Neural cell (in vitro differentiated cells): ENCODE data around the gene COL18A1. TPM values are rescaled to one million over a fixed set of nuclear protein-coding genes. Genes with fewer than 3 reads are reported as not detected.

Source experiments
- H2AFZ ChIP-seq: fragments of 200-600, 300-800 bp; sonication (generic), shearing (Covaris generic); 2 replicates; pipeline ENCODE4 v1.6.0; 2014; ENCODE audit warnings: low read depth, mild to moderate bottlenecking, antibody characterized with exemption, low read length, moderate library complexity
- H3F3A ChIP-seq: fragments of 200-600 bp; shearing (Covaris generic); 2 replicates; pipeline ENCODE4 v1.6.1; 2016; ENCODE audit warnings: mild to moderate bottlenecking, moderate library complexity, mixed read lengths, antibody characterized with exemption, low read length; ENCODE audit not compliant: insufficient read depth, poor library complexity, severe bottlenecking
- H3K27ac ChIP-seq: fragments of 200-600, 300-800 bp; sonication (generic), shearing (Covaris generic); 2 replicates; pipeline ENCODE4 v1.5.1; 2014; ENCODE audit warnings: mild to moderate bottlenecking, low read length, moderate library complexity
- H3K27me3 ChIP-seq: fragments of 300-800, 200-600 bp; sonication (generic), shearing (Covaris generic); 2 replicates; pipeline ENCODE4 v1.6.0; 2014; ENCODE audit warnings: mild to moderate bottlenecking, low read depth, low read length, moderate library complexity; ENCODE audit not compliant: insufficient read depth
- H3K36me3 ChIP-seq: fragments of 300-800, 200-600 bp; sonication (generic), shearing (Covaris generic); 2 replicates; pipeline ENCODE4 v1.5.1; 2014; ENCODE audit warnings: mild to moderate bottlenecking, antibody characterized with exemption, low read length, moderate library complexity; ENCODE audit not compliant: insufficient read depth
- H3K4me2 ChIP-seq: fragments of 300-800, 200-600 bp; sonication (generic), shearing (Covaris generic); 2 replicates; pipeline ENCODE4 v1.6.0; 2014; ENCODE audit warnings: mild to moderate bottlenecking, low read length
- H3K4me3 ChIP-seq: fragments of 300-800, 200-600 bp; sonication (generic), shearing (Covaris generic); 2 replicates; pipeline ENCODE4 v1.5.1; 2014; ENCODE audit warnings: mild to moderate bottlenecking, low read length, moderate library complexity
- H3K79me2 ChIP-seq: fragments of 200-600 bp; shearing (Covaris generic); replicated peaks from 2 replicates; pipeline ENCODE4 v1.6.0; 2014; ENCODE audit warnings: mild to moderate bottlenecking, low read length, moderate library complexity; ENCODE audit not compliant: insufficient read depth
- H3K9ac ChIP-seq: fragments of 300-800, 200-600 bp; sonication (generic), shearing (Covaris generic); 2 replicates; pipeline ENCODE4 v1.6.1; 2016; ENCODE audit warnings: mild to moderate bottlenecking, low read length, mixed read lengths
- H3K9me2 ChIP-seq: fragments of 200-600 bp; shearing (Covaris generic); 2 replicates; pipeline ENCODE4 v1.6.1; 2016; ENCODE audit warnings: mild to moderate bottlenecking, low read length, mixed read lengths; ENCODE audit not compliant: insufficient read depth
- H3K9me3 ChIP-seq: fragments of 200-600, 300-800 bp; sonication (generic), shearing (Covaris generic); 2 replicates; pipeline ENCODE4 v1.6.1; 2016; ENCODE audit warnings: mild to moderate bottlenecking, mixed run types, low read length, moderate library complexity, mixed read lengths
- H4K20me1 ChIP-seq: fragments of 200-600 bp; shearing (Covaris generic); 2 replicates; pipeline ENCODE4 v1.6.1; 2016; ENCODE audit warnings: mild to moderate bottlenecking, mixed run types; ENCODE audit not compliant: insufficient read depth
- CTCF ChIP-seq: fragments of 450-650 bp; IDR thresholded peaks from 2 replicates; pipeline ENCODE4 v1.5.1; 2014; ENCODE audit warnings: antibody characterized with exemption, mild to moderate bottlenecking, moderate library complexity; ENCODE audit not compliant: poor library complexity, severe bottlenecking
- EP300 ChIP-seq: fragments of 450-650 bp; conservative IDR thresholded peaks from 2 replicates; pipeline ENCODE4 v1.6.1; 2014; ENCODE audit warnings: antibody characterized with exemption, mild to moderate bottlenecking, moderate library complexity; ENCODE audit not compliant: poor library complexity, severe bottlenecking
- EZH2 ChIP-seq: fragments of 200-600, 300-800 bp; shearing (Covaris generic), sonication (generic); IDR thresholded peaks from 2 replicates; pipeline ENCODE4 v1.6.1; 2014; ENCODE audit warnings: antibody characterized with exemption, low read length, borderline replicate concordance, mild to moderate bottlenecking; ENCODE audit not compliant: insufficient read depth, poor library complexity, severe bottlenecking
- MXI1 ChIP-seq: fragments of 450-650 bp; conservative IDR thresholded peaks from 2 replicates; pipeline ENCODE4 v1.6.1; 2014; ENCODE audit warnings: antibody characterized with exemption, mild to moderate bottlenecking; ENCODE audit not compliant: poor library complexity, severe bottlenecking
- POLR2AphosphoS5 ChIP-seq: IDR thresholded peaks from 2 replicates; pipeline ENCODE4 v1.6.1; 2012
- RAD21 ChIP-seq: fragments of 450-650 bp; conservative IDR thresholded peaks from 2 replicates; pipeline ENCODE4 v1.6.1; 2014; ENCODE audit warnings: antibody characterized with exemption, mild to moderate bottlenecking, moderate library complexity
- REST ChIP-seq: IDR thresholded peaks from 2 replicates; pipeline ENCODE4 v1.6.1; 2012; ENCODE audit warnings: borderline replicate concordance
- SMC3 ChIP-seq: fragments of 450-650 bp; conservative IDR thresholded peaks from 2 replicates; pipeline ENCODE4 v1.6.1; 2014; ENCODE audit warnings: antibody characterized with exemption, mild to moderate bottlenecking, moderate library complexity; ENCODE audit not compliant: poor library complexity
- TAF1 ChIP-seq: IDR thresholded peaks from 2 replicates; pipeline ENCODE4 v1.6.1; 2012; ENCODE audit warnings: low read depth
- polyA plus RNA-seq: library from polyadenylated mRNA; depleted of rRNA; stranded (reverse); fragments of >200 nt; gene quantifications from 2 replicates; pipeline ENCODE4 v1.2.3, GENCODE V29; 2014

COL18A1 gene
- polyA plus RNA-seq, 1 donor from 2014 or later: 2.5 TPM

DNA sequence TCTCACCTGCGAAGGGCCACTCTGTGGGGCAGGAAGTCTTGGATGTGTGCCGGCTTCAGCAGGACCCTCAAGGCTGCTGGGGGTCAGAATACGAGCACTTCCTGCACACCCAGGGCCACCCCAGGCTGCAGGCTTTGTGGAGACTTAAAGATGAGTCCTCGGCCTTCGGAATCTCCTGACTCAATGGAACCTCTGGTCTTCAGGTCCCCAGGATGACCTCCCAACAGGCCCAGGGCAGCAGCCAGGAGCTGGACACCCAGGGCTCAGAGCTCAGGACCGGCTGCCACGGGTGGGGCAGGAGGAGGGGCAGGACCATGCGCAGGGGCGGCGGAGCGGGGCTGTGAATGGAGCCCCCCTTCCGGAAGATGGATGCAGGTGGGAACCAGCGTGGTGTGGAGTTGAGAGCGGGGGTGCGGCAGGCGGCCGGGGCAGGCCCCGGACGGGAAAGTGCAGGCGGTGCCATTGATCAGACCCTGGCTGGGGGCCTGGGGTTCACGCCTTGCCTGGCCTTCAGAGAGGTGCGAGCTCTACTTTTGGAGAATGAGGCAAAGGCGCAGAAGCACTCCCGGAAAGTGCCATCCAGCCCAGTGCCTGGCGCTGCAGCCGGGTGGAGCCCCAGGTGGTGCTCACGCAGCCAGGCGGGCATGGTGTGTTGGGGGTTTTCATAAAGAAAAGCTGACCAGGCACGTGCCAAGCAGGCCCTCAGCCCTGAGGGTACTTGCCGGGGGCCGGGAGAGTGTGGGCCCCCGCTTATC, 10.4 kb downstream of the COL18A1 start:
- H4K20me1 ChIP-seq: no peaks in the 10 kb centered on the region

More for the DNA sequence above, 10.4 kb downstream of the COL18A1 start:
- no peak overlapping the region for H3K27ac ChIP-seq
- no peaks in the 10 kb centered on the region for H3K36me3 ChIP-seq
- no peaks in the 10 kb centered on the region for H3F3A ChIP-seq
- H3K9ac ChIP-seq: no peak overlapping the region
- H2AFZ ChIP-seq: no peak overlapping the region
- TF ChIP-seq TAF1 (no peak), MXI1 (no peak), POLR2AphosphoS5 (no peak), EZH2 (no peak), CTCF (no peak), RAD21 (no peak), REST (no peak), SMC3 (no peak), EP300 (no peak)
- no peaks in the 10 kb centered on the region for H3K9me2 ChIP-seq
- H3K4me3 ChIP-seq: no peak overlapping the region
- no peaks in the 10 kb centered on the region for H3K27me3 ChIP-seq
- no peaks in the 10 kb centered on the region for H3K79me2 ChIP-seq
- H3K9me3 ChIP-seq: no peaks in the 10 kb centered on the region
- H3K4me2 ChIP-seq: no peak overlapping the region
